HepG2 (cell line): Measurements from ENCODE around the gene DNAJC4. TPM values are rescaled to one million over a fixed set of nuclear protein-coding genes. Genes with fewer than 3 reads are reported as not detected.

Source experiments
- ARID3A ChIP-seq: IDR thresholded peaks from 2 replicates; pipeline ENCODE4 v1.6.1; 2012; ENCODE audit warnings: low read depth, low read length, improper control_type of control experiment
- DNMT3B ChIP-seq: conservative IDR thresholded peaks from 2 replicates; pipeline ENCODE4 v1.6.1; 2016; ENCODE audit warnings: missing biosample characterization, control low read depth
- FOXA1 ChIP-seq, 2 experiments: fragments of 450-650 bp in 1 of 2; sonication (generic) in 1 of 2; formaldehyde crosslinking in 1 of 2; IDR thresholded peaks; 2 replicates each; pipeline versions ENCODE4 v1.4.0 to v1.6.1; 2016 to 2020; ENCODE audit warnings: missing genetic modification reagents in 1 of 2
- GATAD2A ChIP-seq: IDR thresholded peaks from 2 replicates; pipeline ENCODE4 v1.6.1; 2016
- KLF15 ChIP-seq: sonication (generic); formaldehyde crosslinking; IDR thresholded peaks from 2 replicates; pipeline ENCODE4 v1.8.1; 2023; ENCODE audit warnings: borderline replicate concordance, mild to moderate bottlenecking, inconsistent platforms, missing genetic modification reagents, mixed read lengths
- MED1 ChIP-seq: sonication (generic); formaldehyde crosslinking; IDR thresholded peaks from 2 replicates; pipeline ENCODE4 v1.4.0; 2020; ENCODE audit warnings: missing genetic modification reagents
- MIXL1 ChIP-seq: IDR thresholded peaks from 2 replicates; pipeline ENCODE4 v1.6.1; 2016
- NFKBIZ ChIP-seq: IDR thresholded peaks from 2 replicates; pipeline ENCODE4 v1.6.1; 2018; ENCODE audit warnings: missing genetic modification reagents, missing compliant biosample characterization
- PHF21A ChIP-seq: sonication (generic); formaldehyde crosslinking; IDR thresholded peaks from 2 replicates; pipeline ENCODE4 v1.5.0; 2020; ENCODE audit warnings: mild to moderate bottlenecking, missing genetic modification reagents
- SALL1 ChIP-seq: sonication (generic); formaldehyde crosslinking; IDR thresholded peaks from 2 replicates; pipeline ENCODE4 v1.8.0; 2022; ENCODE audit warnings: mild to moderate bottlenecking, missing genetic modification reagents
- TCF7 ChIP-seq: sonication (generic); IDR thresholded peaks from 2 replicates; pipeline ENCODE4 v1.6.1; 2016; ENCODE audit warnings: antibody characterized with exemption, low read depth
- THYN1 ChIP-seq: sonication (generic); formaldehyde crosslinking; IDR thresholded peaks from 2 replicates; pipeline ENCODE4 v1.8.1; 2023; ENCODE audit warnings: low read depth, mild to moderate bottlenecking, moderate library complexity, missing genetic modification reagents, borderline replicate concordance
- TP53 ChIP-seq: sonication (generic); formaldehyde crosslinking; conservative IDR thresholded peaks from 2 replicates; pipeline ENCODE4 v1.4.0; 2020; ENCODE audit warnings: missing genetic modification reagents
- WIZ ChIP-seq: sonication (generic); formaldehyde crosslinking; IDR thresholded peaks from 2 replicates; pipeline ENCODE4 v1.5.1; 2020; ENCODE audit warnings: mild to moderate bottlenecking, missing genetic modification reagents
- ZNF282 ChIP-seq: fragments of 450-650 bp; IDR thresholded peaks from 2 replicates; pipeline ENCODE4 v1.6.1; 2018; ENCODE audit not compliant: partially characterized antibody
- ZNF556 ChIP-seq: sonication (generic); formaldehyde crosslinking; IDR thresholded peaks from 2 replicates; pipeline ENCODE4 v1.4.0; 2020; ENCODE audit warnings: mild to moderate bottlenecking, missing genetic modification reagents, borderline replicate concordance
- ZNF644 ChIP-seq: IDR thresholded peaks from 2 replicates; pipeline ENCODE4 v1.6.1; 2016; ENCODE audit warnings: low read depth
- polyA plus RNA-seq, 8 experiments: library from polyadenylated mRNA; depleted of rRNA in 3 of 8; stranded (reverse) in 7 of 8; unstranded in 1 of 8; fragments of >200 nt; fragmentation: Illumina TruSeq in 4 of 8; extraction: Trizol in 4 of 8; gene quantifications; 2 replicates each; pipeline versions ENCODE4 v1.2.1 to v1.2.3, GENCODE V29; 2011 to 2016; ENCODE audit warnings: low read depth in 4 of 8, missing spikeins in 1 of 8, mixed read lengths in 1 of 8; ENCODE audit not compliant: insufficient read depth in 1 of 8
- total RNA-seq, 5 experiments: library from RNA; depleted of rRNA; stranded (reverse); fragments of >200 nt; fragmentation: Illumina TruSeq; extraction: Trizol; gene quantifications; 2 replicates each; pipeline ENCODE4 v1.2.3, GENCODE V29; 2016; ENCODE audit warnings: low read depth in 1 of 5
- TF ChIP-seq, protein P1 (sequence below), 2 experiments: fragments of 450-650 bp in 1 of 2; sonication (generic) in 1 of 2; formaldehyde crosslinking in 1 of 2; IDR thresholded peaks; 2 replicates each; pipeline versions ENCODE4 v1.6.1 to v1.8.0; 2016 to 2022; ENCODE audit warnings: antibody characterized with exemption in 1 of 2, mild to moderate bottlenecking in 1 of 2, missing genetic modification reagents in 1 of 2
- TF ChIP-seq, protein P2 (sequence below), 2 experiments: fragments of 450-650 bp in 1 of 2; sonication (generic) in 1 of 2; formaldehyde crosslinking; IDR thresholded peaks; 2 replicates each; pipeline versions ENCODE4 v1.5.0 to v1.8.0; 2020 to 2022; ENCODE audit warnings: mild to moderate bottlenecking in 1 of 2, missing genetic modification reagents in 1 of 2

DNAJC4 gene
- total and polyA plus RNA-seq, 2 of the 13 experiments (the other 11 are each of a cell fraction or from before 2014, with no cell fraction given), result 10.3 to 60.8 TPM

- TF ChIP-seq, protein P1, sequence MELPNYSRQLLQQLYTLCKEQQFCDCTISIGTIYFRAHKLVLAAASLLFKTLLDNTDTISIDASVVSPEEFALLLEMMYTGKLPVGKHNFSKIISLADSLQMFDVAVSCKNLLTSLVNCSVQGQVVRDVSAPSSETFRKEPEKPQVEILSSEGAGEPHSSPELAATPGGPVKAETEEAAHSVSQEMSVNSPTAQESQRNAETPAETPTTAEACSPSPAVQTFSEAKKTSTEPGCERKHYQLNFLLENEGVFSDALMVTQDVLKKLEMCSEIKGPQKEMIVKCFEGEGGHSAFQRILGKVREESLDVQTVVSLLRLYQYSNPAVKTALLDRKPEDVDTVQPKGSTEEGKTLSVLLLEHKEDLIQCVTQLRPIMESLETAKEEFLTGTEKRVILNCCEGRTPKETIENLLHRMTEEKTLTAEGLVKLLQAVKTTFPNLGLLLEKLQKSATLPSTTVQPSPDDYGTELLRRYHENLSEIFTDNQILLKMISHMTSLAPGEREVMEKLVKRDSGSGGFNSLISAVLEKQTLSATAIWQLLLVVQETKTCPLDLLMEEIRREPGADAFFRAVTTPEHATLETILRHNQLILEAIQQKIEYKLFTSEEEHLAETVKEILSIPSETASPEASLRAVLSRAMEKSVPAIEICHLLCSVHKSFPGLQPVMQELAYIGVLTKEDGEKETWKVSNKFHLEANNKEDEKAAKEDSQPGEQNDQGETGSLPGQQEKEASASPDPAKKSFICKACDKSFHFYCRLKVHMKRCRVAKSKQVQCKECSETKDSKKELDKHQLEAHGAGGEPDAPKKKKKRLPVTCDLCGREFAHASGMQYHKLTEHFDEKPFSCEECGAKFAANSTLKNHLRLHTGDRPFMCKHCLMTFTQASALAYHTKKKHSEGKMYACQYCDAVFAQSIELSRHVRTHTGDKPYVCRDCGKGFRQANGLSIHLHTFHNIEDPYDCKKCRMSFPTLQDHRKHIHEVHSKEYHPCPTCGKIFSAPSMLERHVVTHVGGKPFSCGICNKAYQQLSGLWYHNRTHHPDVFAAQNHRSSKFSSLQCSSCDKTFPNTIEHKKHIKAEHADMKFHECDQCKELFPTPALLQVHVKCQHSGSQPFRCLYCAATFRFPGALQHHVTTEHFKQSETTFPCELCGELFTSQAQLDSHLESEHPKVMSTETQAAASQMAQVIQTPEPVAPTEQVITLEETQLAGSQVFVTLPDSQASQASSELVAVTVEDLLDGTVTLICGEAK (IDR thresholded peaks at IDR 0.05), result no peak
- TF ChIP-seq, protein P1 (CRISPR knock-in tag; IDR thresholded peaks at IDR 0.05), result peak; percentile 18; the same call in 1 of the 2 replicates
- TF ChIP-seq SALL1 (CRISPR knock-in tag) (peak; percentile 72), WIZ (CRISPR knock-in tag) (no peak), NFKBIZ (no peak), TP53 (CRISPR knock-in tag) (no peak), KLF15 (no peak), PHF21A (CRISPR knock-in tag) (no peak), FOXA1 (IDR thresholded peaks at IDR 0.05) (no peak), FOXA1 (CRISPR knock-in tag; IDR thresholded peaks at IDR 0.05) (peak; percentile 52), ZNF282 (no peak), TCF7 (no peak), THYN1 (CRISPR knock-in tag) (no peak), DNMT3B (CRISPR knock-in tag) (no peak), ARID3A (peak; percentile 46; the same call in 1 of the 2 replicates), GATAD2A (peak; percentile 73), MED1 (CRISPR knock-in tag) (peak; percentile 26; the same call in 1 of the 2 replicates), MIXL1 (CRISPR knock-in tag) (peak; percentile 44; the same call in 1 of the 2 replicates), ZNF556 (CRISPR knock-in tag) (0 out of 2 replicates have a peak, but pooled peaks have one; percentile 43), ZNF644 (no peak)
- TF ChIP-seq, protein P2, sequence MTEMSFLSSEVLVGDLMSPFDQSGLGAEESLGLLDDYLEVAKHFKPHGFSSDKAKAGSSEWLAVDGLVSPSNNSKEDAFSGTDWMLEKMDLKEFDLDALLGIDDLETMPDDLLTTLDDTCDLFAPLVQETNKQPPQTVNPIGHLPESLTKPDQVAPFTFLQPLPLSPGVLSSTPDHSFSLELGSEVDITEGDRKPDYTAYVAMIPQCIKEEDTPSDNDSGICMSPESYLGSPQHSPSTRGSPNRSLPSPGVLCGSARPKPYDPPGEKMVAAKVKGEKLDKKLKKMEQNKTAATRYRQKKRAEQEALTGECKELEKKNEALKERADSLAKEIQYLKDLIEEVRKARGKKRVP (CRISPR knock-in tag; IDR thresholded peaks at IDR 0.05), result no peak
These were observed 11.6 kb upstream of the DNAJC4 start (continued) for GRCh38 chr11:64218628-64219353.
